ENCODE results near the gene ABI1. TPM values are rescaled to one million over a fixed set of nuclear protein-coding genes. Genes with fewer than 3 reads are reported as not detected.
"Not testable (repeated sequence)": the region's sequence is repeated elsewhere in the genome, so short reads cannot be mapped to it uniquely, and the experiment has no call there.

The ABI1 gene
- total RNA-seq = 29.4 and 41.6 TPM in 2 replicates

- peak; percentile 97 to 99 for DNase-seq (ENCODE audit: low read depth in 2 of 2)
Measured at GRCh38 chr10:26860443-26861204, at the start of gene ABI1. Gene ABI1 (minus strand): TSS chr10:26860958. CDS start chr10:26860863, 95 bp downstream.

GRCh38 chr10:26909753-26910152, 49.0 kb upstream of the ABI1 start:
- no peak for DNase-seq (ENCODE audit: low read depth in 2 of 2)

GRCh38 chr10:26905253-26905781, 44.6 kb upstream of the ABI1 start:
- not testable (repeated sequence) for DNase-seq (ENCODE audit: low read depth in 2 of 2)

- DNase-seq (ENCODE audit: low read depth in 2 of 2) = no peak
Measured at GRCh38 chr10:26903431-26904217, 42.9 kb upstream of the ABI1 start.

- not testable (repeated sequence) for DNase-seq (ENCODE audit: low read depth in 2 of 2)
Measured at GRCh38 chr10:26892306-26892923, 31.7 kb upstream of the ABI1 start.

- peak; percentile 35 to 82 for DNase-seq (ENCODE audit: low read depth in 2 of 2)
Measured at GRCh38 chr10:26890956-26891355, 30.2 kb upstream of the ABI1 start.

- DNase-seq (ENCODE audit: low read depth in 2 of 2) = peak in 1 of 2 donors; percentile 45
Measured at GRCh38 chr10:26887611-26888215, 27.0 kb upstream of the ABI1 start.

- DNase-seq (ENCODE audit: low read depth in 2 of 2) = peak; percentile 66 to 74
Measured at GRCh38 chr10:26881600-26882331, 21.0 kb upstream of the ABI1 start.

- DNase-seq (ENCODE audit: low read depth in 2 of 2) = no peak
Measured at GRCh38 chr10:26879744-26880143, 19.0 kb upstream of the ABI1 start.

- no peak for DNase-seq (ENCODE audit: low read depth in 2 of 2)
Measured at GRCh38 chr10:26870766-26871165, 10.0 kb upstream of the ABI1 start.

GRCh38 chr10:26869528-26869927, 8.8 kb upstream of the ABI1 start:
- DNase-seq (ENCODE audit: low read depth in 2 of 2) = no peak

GRCh38 chr10:26863351-26864076, 2.8 kb upstream of the ABI1 start:
- no peak for DNase-seq (ENCODE audit: low read depth in 2 of 2)

GRCh38 chr10:26861205-26861998, 644 bp upstream of the ABI1 start:
- DNase-seq (ENCODE audit: low read depth in 2 of 2) = no peak

- peak in 1 of 2 donors; percentile 79 for DNase-seq (ENCODE audit: low read depth in 2 of 2)
Measured at GRCh38 chr10:26860102-26860442, 686 bp downstream of the ABI1 start.

GRCh38 chr10:26859241-26860101, 1.3 kb downstream of the ABI1 start:
- DNase-seq (ENCODE audit: low read depth in 2 of 2) = no peak

- no peak for DNase-seq (ENCODE audit: low read depth in 2 of 2)
Measured at GRCh38 chr10:26858707-26859034, 2.1 kb downstream of the ABI1 start.

GRCh38 chr10:26857991-26858706, 2.6 kb downstream of the ABI1 start:
- peak in 1 of 2 donors; percentile 10 for DNase-seq (ENCODE audit: low read depth in 2 of 2)

GRCh38 chr10:26857553-26857952, 3.2 kb downstream of the ABI1 start:
- DNase-seq (ENCODE audit: low read depth in 2 of 2) = not testable (repeated sequence)

All from dermis microvascular lymphatic vessel endothelial cell (primary cell).